Thymus (tissue), 11 donors: Measurements from ENCODE around the gene POU2F2. TPM values are rescaled to one million over a fixed set of nuclear protein-coding genes. Genes with fewer than 3 reads are reported as not detected.

Source experiments
- DNase-seq, 9 donors: peaks; one replicate each; pipeline ENCODE4 v3.0.0-alpha.2; 2013; ENCODE audit warnings: low spot score in 9 of 9, low read depth in 6 of 9, missing footprints in 1 of 9
- H3K27ac ChIP-seq, 2 donors: one replicate each; pipeline ENCODE4 v1.5.1; 2013; ENCODE audit warnings: control low read depth in 1 of 2, low read depth in 1 of 2, low read length in 1 of 2, mild to moderate bottlenecking in 1 of 2, moderate library complexity in 1 of 2
- H3K27me3 ChIP-seq, 2 donors: one replicate each; pipeline ENCODE4 v1.5.1; 2013; ENCODE audit warnings: low read length in 1 of 2; ENCODE audit not compliant: control insufficient read depth in 2 of 2, insufficient read depth in 1 of 2
- H3K36me3 ChIP-seq, 2 donors: one replicate each; pipeline ENCODE4 v1.5.1; 2013; ENCODE audit warnings: low read length in 1 of 2, mild to moderate bottlenecking in 1 of 2, moderate library complexity in 1 of 2; ENCODE audit not compliant: control insufficient read depth in 2 of 2, insufficient read depth in 2 of 2
- H3K4me1 ChIP-seq, 2 donors: one replicate each; pipeline ENCODE4 v1.5.1; 2013; ENCODE audit warnings: low read length in 2 of 2; ENCODE audit not compliant: control insufficient read depth in 2 of 2, insufficient read depth in 2 of 2
- H3K4me3 ChIP-seq, 2 donors: one replicate each; pipeline ENCODE4 v1.5.1; 2013; ENCODE audit warnings: low read length in 2 of 2, control low read depth in 1 of 2, mild to moderate bottlenecking in 1 of 2
- H3K9me3 ChIP-seq, 2 donors: one replicate each; pipeline ENCODE4 v1.5.1; 2013; ENCODE audit warnings: low read length in 1 of 2, mild to moderate bottlenecking in 1 of 2; ENCODE audit not compliant: control insufficient read depth in 2 of 2, insufficient read depth in 1 of 2
- WGBS: extraction: QIAGEN DNeasy Blood & Tissue Kit; methylation state at CpG from one replicate; pipeline ENCODE4 v1.1.7; 2013; 5-methylcytosine and 5-hydroxymethylcytosine counted together
- polyA plus RNA-seq: library from polyadenylated mRNA; stranded (reverse); fragments of 200-250 nt; gene quantifications from one replicate; pipeline ENCODE4 v1.2.3, GENCODE V29; 2013
- total RNA-seq: library from RNA; stranded (reverse); fragments of 120-200 nt; gene quantifications from one replicate; pipeline ENCODE4 v1.2.4, GENCODE V29; 2013
- donor health status: healthy.

The POU2F2 gene
- total and polyA plus RNA-seq, 2 donors, result 1.5 to 7.7 TPM

- 85% methylated on average over 10 of the region's 10 CpGs for WGBS
- no peak for DNase-seq
- H3K27ac ChIP-seq, result no peak overlapping the region
- H3K9me3 ChIP-seq, result no peaks in the 10 kb centered on the region
- no peaks in the 10 kb centered on the region for H3K36me3 ChIP-seq
- H3K4me1 ChIP-seq, result peaks cover 3 to 18% of the 10 kb centered on the region in 2 donors
- H3K4me3 ChIP-seq, result no peak overlapping the region
- H3K27me3 ChIP-seq, result no peaks in the 10 kb centered on the region
These were observed 40.5 kb downstream of the POU2F2 start for GRCh38 chr19:42091742-42092141.

DNA sequence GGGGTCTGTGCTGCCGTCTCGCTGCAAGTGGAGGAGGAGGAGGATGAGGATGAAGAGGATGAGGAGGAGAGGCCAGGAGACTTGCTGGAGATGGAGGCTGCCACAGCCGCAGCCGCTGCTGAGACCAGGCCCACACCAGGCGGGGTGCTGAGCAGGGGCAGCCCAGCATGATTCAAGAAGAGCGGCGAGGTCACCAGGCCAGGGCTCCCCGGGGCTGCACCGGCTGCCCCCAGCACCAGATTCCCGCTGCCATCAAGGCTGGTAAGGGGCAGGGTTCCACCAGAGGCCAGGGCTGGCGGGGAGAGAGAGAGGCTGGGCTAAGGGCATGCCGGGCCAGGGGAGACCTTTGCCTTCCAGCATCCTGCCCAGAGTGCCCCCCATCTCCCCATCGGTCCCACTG lies 40.9 kb downstream of the POU2F2 start:
- peaks cover 3 to 18% of the 10 kb centered on the region in 2 donors for H3K4me1 ChIP-seq
- no peaks in the 10 kb centered on the region for H3K36me3 ChIP-seq
- no peak overlapping the region for H3K4me3 ChIP-seq
- no peak for DNase-seq
- no peaks in the 10 kb centered on the region for H3K27me3 ChIP-seq
- H3K9me3 ChIP-seq, result no peaks in the 10 kb centered on the region
- no peak overlapping the region for H3K27ac ChIP-seq
- 98% methylated on average over 13 of the region's 13 CpGs for WGBS

- H3K4me3 ChIP-seq, result no peak overlapping the region
- no peaks in the 10 kb centered on the region for H3K36me3 ChIP-seq
- no peak overlapping the region for H3K27ac ChIP-seq
- DNase-seq, result no peak
- peaks cover 3 to 18% of the 10 kb centered on the region in 2 donors for H3K4me1 ChIP-seq
- no peaks in the 10 kb centered on the region for H3K9me3 ChIP-seq
- no peaks in the 10 kb centered on the region for H3K27me3 ChIP-seq
- 23% methylated on average over 9 of the region's 9 CpGs for WGBS
These were observed 41.6 kb downstream of the POU2F2 start for GRCh38 chr19:42090672-42091071.

DNA sequence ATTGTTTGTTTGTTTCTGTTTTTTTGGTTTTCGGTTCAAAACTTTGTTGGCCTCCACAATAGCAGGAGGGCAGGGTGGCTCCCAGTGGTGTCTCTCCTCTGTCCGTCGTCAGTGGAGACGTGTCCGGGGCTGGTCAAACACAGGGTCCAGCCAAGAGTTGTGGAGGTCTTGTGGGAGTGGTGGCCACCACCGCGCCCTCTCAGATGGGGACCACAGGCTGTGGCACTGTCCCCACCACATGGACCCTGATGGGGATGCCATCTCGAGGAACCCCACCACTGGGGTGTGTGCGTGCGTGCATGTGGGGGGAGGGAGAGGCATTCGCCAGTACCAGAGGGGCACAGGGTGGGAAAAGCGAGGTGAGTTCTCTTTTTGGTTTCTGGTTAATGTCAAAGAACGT lies 42.5 kb downstream of the POU2F2 start:
- Histone ChIP-seq H3K27ac (no peak overlapping the region), H3K36me3 (no peaks in the 10 kb centered on the region), H3K9me3 (no peaks in the 10 kb centered on the region), H3K4me3 (no peak overlapping the region), H3K27me3 (no peaks in the 10 kb centered on the region), H3K4me1 (peaks cover 3 to 18% of the 10 kb centered on the region in 2 donors)
- DNase-seq, result no peak
- WGBS, result 97% methylated on average over 13 of the region's 13 CpGs

DNA sequence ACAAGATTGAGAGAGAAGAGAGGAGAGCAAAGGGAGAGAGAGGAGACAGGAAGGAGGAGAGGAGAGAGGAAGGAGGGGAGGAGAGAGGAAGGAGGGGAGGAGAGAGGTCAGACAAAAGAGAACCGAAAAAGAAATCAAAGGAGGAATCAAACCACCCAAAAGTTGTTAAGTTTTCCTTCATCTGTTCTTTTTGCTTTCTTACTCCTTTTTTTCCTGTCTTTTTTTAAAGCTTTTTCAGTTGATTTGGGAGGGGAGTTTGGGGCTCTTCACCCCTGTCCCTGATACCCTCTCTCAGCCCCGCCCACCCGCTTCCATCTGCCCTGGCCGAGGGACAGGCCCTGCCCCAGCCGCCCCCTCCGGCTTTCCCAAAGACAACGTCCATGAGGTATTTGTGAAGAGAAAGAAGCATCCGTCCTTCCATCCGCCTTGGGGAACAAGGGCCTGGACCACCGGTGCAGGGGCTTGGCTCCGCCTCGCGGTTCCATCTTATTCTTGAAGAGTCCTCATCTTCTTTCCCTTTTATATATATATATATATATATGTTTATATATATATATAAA lies 43.0 kb downstream of the POU2F2 start:
- no peak overlapping the region for H3K4me3 ChIP-seq
- no peaks in the 10 kb centered on the region for H3K36me3 ChIP-seq
- no peak for DNase-seq
- no peak overlapping the region for H3K27ac ChIP-seq
- 92% methylated on average over 13 of the region's 13 CpGs for WGBS
- no peaks in the 10 kb centered on the region for H3K9me3 ChIP-seq
- H3K4me1 ChIP-seq, result peaks cover 3 to 18% of the 10 kb centered on the region in 2 donors
- no peaks in the 10 kb centered on the region for H3K27me3 ChIP-seq

DNA sequence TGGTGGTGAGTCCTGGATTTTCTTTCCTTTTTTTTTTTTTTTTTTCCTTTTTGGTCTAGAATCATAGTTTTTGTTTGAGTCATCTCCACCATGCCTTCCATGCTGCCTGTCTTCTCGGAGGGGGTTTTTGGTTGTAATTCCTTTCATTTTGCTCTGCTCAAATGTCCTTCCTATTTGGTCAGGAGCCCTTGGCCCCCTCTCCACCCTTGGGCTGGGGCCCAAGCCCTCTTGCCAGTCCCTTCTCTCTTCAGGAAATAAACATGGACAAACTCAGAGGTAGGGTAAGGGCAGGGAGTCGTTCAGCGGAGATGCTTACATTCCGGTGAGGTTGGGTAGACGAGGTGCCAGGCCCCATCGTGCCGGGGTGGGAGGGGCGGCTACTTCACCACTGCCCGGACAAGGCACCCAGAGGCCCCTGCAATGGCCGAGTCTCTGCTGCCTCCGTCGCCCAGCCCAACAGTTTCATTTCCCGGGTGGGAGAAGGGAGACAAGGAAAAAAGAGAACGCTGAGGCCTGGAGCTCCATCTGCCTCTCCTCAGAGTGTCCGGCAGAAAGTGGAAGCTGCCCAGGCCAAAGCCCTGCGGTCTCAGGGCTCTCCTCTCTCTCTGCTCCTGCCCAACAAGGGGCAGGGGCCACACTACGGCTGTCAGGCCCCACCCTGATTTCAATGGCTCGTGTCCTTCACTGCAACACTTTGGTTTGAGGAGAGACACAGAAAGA lies 43.6 kb downstream of the POU2F2 start:
- Histone ChIP-seq H3K4me1 (peaks cover 3 to 18% of the 10 kb centered on the region in 2 donors), H3K27me3 (no peaks in the 10 kb centered on the region), H3K4me3 (no peak overlapping the region), H3K9me3 (no peaks in the 10 kb centered on the region), H3K27ac (no peak overlapping the region), H3K36me3 (peaks cover 0 to 2% of the 10 kb centered on the region in 2 donors)
- DNase-seq, result no peak
- WGBS, result 93% methylated on average over 18 of the region's 18 CpGs

DNA sequence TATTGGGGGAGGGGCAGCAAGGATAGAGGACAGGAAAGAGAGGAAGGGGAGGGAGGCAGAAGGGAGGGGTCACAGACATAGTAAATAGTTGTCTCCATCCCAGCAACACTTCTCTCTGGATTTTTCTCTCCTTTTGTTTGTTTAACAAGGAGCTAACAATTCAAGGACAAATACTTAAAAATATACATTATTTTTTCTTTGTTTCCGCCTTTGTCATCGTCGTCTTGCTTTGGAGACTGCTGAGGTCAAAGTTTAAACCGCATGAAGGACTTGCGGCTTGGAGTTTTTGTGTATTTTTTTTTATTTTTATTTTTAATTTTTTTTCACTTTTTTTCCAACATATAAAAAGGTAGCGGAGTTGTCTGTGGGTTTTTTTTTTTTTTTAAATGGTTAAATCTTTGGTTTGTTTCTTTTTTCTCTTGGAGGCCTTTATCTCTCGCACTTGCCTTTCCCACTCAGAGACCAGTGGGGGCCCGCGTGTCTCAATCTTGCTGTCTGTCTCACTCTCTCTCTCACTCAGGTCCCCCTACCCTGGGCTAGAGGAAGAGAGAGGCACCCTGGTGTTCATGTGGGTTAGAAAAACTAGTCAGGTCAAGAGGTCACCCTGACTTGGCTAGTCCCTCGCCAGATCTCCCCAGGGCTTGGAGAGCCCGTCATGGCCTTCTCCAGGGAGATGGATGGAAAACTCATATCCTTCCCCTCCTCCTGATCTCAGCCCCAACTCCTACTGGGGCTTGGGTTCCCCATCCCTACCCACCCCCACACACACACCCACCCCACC lies 45.3 kb downstream of the POU2F2 start:
- DNase-seq, result no peak
- 95% methylated on average over 11 of the region's 11 CpGs for WGBS
- H3K9me3 ChIP-seq, result no peaks in the 10 kb centered on the region
- H3K27me3 ChIP-seq, result no peaks in the 10 kb centered on the region
- H3K4me1 ChIP-seq, result peaks cover 0 to 14% of the 10 kb centered on the region in 2 donors
- H3K27ac ChIP-seq, result no peak overlapping the region
- H3K4me3 ChIP-seq, result no peak overlapping the region
- H3K36me3 ChIP-seq, result peaks cover 3 to 4% of the 10 kb centered on the region in 2 donors

GRCh38 chr19:42086188-42086736 lies 46.0 kb downstream of the POU2F2 start:
- H3K27me3 ChIP-seq, result no peaks in the 10 kb centered on the region
- DNase-seq, result no peak
- no peak overlapping the region for H3K27ac ChIP-seq
- peaks cover 9 to 10% of the 10 kb centered on the region in 2 donors for H3K36me3 ChIP-seq
- H3K4me1 ChIP-seq, result peaks cover 0 to 14% of the 10 kb centered on the region in 2 donors
- H3K9me3 ChIP-seq, result no peaks in the 10 kb centered on the region
- WGBS, result 91% methylated on average over 9 of the region's 9 CpGs
- no peak overlapping the region for H3K4me3 ChIP-seq

- WGBS, result 97% methylated on average over 5 of the region's 5 CpGs
- peaks cover 0 to 7% of the 10 kb centered on the region in 2 donors for H3K4me1 ChIP-seq
- H3K4me3 ChIP-seq, result no peak overlapping the region
- H3K36me3 ChIP-seq, result peaks cover 36 to 37% of the 10 kb centered on the region in 2 donors
- no peaks in the 10 kb centered on the region for H3K27me3 ChIP-seq
- no peaks in the 10 kb centered on the region for H3K9me3 ChIP-seq
- H3K27ac ChIP-seq, result no peak overlapping the region
- no peak for DNase-seq
These were observed 48.7 kb downstream of the POU2F2 start for GRCh38 chr19:42083537-42083936.
